Measurements from ENCODE around the gene CLDN24. TPM values are rescaled to one million over a fixed set of nuclear protein-coding genes. Genes with fewer than 3 reads are reported as not detected.

CLDN24 gene
- total RNA-seq, 2 experiments from 2014 or later: not detected

GRCh38 chr4:183272384-183272783, 49.8 kb downstream of the CLDN24 start:
- ATAC-seq (ENCODE audit: low read depth) (no peak), DNase-seq (no peak)
- Mint-ChIP-seq H3K4me3 (no peak overlapping the region), H3K4me1 (no peaks in the 10 kb centered on the region), H3K36me3 (no peaks in the 10 kb centered on the region), H3K27me3 (no peaks in the 10 kb centered on the region), H3K9me3 (peaks cover 1% of the 10 kb centered on the region), H3K27ac (no peak overlapping the region)
- POLR2A ChIA-PET: no interaction called here

Other genes starting within 250 kb of the CLDN24 start
- gene WWC2, start 223.2 kb downstream of the CLDN24 start, total RNA-seq: 1 to 10 TPM in 1 of 2 experiments, under 1 TPM in 1; 0.91 to 1.2 TPM
- not detected for gene CLDN22, start 2.1 kb downstream of the CLDN24 start, total RNA-seq
- 10 to 100 TPM; 38.8 to 39.8 TPM for gene CDKN2AIP, start 122.2 kb upstream of the CLDN24 start, total RNA-seq
- 10 to 100 TPM; 14.5 to 15.4 TPM for gene ING2, start 182.6 kb upstream of the CLDN24 start, total RNA-seq

Measured in activated naive CD8-positive, alpha-beta T cell treated with anti-CD3 and anti-CD28 coated beads, Interleukin-2, amount 10 ng/mL, durations not matched to agents 7 days and 5 days (primary cell).